OCI-LY7 (cell line): Measurements from ENCODE around the gene SLBP.
A peak's percentile ranks its signal among the peaks of the same experiment; 100 is the strongest.

Experiments
- CTCF ChIP-seq: fragments of 200-600 bp; sonication (generic); conservative IDR thresholded peaks from 2 replicates; pipeline ENCODE4 v1.5.1; 2014; ENCODE audit warnings: mild to moderate bottlenecking, antibody characterized with exemption, low read length, moderate library complexity, mixed read lengths
- EZH2phosphoT487 ChIP-seq: fragments of 200-600 bp; sonication (generic); IDR thresholded peaks from 2 replicates; pipeline ENCODE4 v1.6.1; 2018; ENCODE audit warnings: low read depth, borderline replicate concordance, mild to moderate bottlenecking, mixed run types, antibody characterized with exemption, low read length, moderate library complexity, mixed read lengths

DNA sequence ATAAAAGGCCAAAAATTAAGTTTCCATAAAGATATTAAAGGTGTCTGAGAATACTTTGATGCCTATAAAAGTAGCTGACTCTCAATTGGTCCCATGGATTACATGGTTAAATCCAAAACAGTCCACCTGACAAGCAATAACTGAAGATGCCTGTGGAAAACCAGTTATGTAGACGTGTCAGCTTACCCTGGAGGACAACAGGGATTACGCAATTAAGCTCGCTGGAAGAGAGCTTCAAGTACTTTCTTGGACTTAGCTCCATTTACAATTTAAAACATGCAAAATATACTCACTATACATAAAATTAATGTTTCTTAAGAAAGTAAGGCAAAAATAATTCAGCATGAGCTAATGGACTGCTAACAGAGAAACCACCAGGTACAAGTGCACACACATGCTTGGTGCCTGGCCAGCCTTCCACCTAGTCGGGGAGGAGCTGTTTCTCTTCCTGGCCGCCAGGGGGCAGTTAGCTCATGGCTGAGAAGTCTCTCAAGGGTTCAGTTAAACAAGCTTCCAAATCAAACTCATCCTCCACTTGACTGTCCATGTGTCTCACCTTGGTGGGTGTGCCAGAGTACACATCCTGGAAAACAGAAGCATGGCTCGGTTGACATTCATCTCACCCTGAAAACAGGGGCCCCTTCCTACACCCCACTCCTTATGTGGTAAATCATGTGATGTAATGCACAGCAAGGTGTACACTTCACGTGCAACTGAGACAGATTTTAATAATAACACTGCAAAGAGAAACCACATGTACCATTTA lies 18.8 kb downstream of the SLBP start:
- TF ChIP-seq CTCF (peak; percentile 100), EZH2phosphoT487 (no peak)
